NOMO-1 treated with dmso at 0.1 percent for 144 hours (cell line): ENCODE data around the gene GP5.

ENCODE experiments used
- DNase-seq: peaks from one replicate; lab custom pipeline; 2025; ENCODE audit not compliant: unreplicated experiment; lab: John Stamatoyannopoulos, UW

Gene GP5

DNA sequence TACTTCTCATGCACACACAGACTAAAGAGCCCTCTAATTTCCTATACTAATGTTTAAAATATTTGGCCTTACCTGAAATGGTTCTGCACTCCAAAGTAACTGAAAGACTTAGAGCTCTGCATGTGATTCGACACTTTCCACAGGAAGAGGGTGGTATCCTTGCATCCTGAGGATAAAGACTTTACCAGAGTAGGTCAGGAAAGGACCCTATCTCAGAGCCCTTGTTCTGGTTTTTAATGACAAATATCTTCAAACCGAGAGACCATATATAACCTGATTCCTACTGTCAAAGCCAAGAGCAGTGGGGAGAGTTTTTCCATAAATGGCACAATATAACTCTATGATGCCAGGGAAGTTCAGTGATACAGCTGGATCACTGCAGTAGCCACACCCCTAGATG, at the start of gene GP5:
GP5 (minus strand) TSS at position 101 of the 400 bp plus-strand sequence. CDS start 984 bp downstream, outside the sequence.
- no peak for DNase-seq

- DNase-seq: no peak
Observed at GRCh38 chr3:194447657-194448056, 48.6 kb upstream of the GP5 start.

DNA sequence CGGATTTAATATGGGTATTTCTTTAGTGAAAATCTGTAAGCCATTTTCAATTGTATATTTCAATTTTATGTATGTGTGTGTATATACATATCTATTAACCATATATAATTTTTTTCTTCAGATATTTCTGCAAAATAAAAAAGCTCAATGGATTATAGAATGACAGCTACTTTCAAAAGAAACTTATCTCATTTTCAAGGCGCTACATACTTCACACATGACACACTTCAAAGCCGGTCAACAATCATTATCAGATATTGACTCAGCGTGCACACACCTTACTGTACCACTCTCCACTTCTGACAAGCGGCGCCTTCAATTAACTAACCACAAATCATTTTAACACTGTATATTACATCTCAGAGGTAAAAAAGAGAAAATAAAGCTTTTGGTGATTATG, 48.1 kb upstream of the GP5 start:
- no peak for DNase-seq

GRCh38 chr3:194446754-194447153, 47.7 kb upstream of the GP5 start:
- DNase-seq: no peak

DNA sequence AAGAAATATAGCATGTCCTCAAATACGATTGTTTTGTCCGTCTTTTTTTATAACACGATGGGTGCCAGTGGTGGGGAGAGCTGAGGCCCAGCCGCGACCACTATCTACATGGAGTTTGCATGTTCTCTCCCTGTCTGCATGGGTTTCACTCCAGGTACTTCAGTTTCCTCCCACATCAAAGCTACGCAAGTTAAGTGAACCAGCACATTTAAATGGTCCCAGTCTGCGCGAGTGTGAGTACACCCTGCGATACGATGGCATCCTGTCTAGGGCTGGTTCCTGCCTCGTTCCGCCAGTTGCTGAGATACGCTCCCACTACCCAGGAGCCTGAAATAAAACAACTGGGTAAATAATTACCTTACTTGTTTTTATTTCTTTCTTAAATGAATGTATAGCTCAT, 47.1 kb upstream of the GP5 start:
- DNase-seq: no peak

DNA sequence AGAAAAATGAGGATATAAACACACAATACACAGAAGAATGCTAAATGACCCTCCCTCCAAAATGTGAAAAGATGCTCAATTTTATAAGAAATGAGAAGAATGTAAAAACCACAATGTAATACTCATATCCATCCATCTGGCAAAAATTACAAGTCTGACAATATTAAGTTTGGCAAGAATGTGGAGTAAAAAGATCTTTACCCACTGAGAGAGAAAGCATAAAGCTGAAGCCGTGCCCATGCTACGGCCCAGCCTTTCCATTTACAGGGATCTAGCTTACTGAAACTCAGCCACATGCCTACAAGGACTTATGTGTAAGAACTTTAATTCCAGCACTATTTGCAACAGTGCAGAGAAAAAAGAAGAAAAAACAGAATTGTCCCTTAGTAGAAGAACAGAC, 44.8 kb upstream of the GP5 start:
- no peak for DNase-seq

DNA sequence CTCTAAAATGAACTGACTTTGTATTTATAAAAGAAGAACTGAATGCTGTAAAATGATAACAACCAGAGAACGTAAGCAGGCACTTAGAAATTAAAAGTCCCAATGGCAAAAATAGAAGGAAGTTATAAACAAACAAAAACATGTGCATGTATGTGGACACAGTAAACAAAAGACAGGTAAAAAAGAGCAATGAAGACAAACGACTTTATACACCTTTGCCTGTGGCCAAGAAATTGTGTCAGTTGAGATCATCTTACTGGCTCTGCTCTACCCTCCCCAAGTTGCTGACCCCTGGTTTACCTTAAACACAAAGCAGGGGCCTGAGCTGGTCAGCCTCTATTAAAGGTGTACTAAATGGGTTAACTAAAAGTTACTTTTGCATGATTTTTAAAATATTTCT, 41.7 kb upstream of the GP5 start:
- DNase-seq: no peak

DNA sequence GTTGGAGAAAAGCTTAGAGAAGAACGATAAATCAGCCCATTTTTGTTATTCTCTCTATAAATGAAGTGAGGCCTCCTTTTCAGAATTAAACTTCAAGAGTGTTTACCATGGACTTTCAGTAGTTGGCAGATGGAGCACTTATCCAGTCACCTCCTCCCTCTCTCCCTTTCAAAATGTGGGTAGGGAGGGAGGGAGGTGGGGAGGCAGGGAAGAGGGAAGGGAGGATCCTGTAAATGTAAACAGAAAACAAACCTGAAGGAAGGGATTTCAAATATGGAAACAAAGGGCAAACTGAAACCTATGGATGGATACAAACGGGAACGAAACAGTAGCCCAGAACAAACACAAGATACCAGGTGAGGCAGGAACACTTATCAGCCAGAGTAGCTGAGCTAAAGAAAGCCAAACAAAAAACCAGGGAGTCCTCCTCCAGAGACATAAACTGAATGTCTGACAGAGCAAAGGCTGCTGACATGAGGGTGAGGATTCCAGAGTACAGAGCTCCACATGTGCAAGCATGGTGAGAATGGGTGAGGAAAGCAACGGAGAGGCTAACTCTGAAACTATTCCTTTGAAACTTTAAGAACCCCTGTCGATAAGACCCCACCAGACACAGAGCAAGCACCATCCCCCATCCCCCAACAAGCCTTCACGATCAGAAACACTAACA, 41.0 kb upstream of the GP5 start:
- DNase-seq: no peak

DNA sequence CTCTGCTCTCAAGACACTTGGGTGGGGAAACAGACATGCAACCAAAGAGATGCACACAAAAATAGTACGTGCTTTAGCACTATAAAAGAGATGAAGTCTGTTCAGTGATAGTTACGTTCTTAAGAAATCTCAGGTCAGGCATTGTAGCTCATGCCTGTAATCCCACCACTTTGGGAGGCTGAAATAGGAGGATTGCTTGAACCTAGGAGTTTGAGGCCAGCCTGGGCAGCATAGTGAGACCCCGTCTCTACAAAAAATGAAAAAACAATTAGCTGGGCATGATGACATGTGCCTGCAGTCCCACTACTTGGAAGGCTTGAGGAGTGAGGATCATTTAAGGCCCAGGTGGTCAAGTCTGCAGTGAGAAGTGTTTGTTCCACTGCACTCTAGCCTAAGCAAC, 35.4 kb upstream of the GP5 start:
- DNase-seq: no peak

DNA sequence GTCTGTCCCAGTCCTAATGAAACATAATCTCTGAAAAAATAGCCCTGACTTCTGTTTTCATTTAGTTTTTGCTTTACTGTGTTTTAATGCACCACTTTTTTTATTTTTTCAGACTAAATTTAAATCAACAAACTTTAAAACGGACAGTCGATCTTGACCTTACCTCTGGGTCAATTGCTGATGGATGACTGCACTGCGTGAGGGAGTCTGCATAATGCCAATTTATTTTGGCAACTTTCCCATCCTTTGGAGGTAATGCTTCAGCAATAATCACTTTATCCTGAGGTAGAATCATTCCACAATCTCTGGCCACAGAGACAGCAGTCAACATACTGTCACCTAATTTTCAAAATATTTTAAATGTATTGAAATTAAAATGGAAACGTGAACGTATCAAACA, 32.5 kb upstream of the GP5 start:
- no peak for DNase-seq

DNA sequence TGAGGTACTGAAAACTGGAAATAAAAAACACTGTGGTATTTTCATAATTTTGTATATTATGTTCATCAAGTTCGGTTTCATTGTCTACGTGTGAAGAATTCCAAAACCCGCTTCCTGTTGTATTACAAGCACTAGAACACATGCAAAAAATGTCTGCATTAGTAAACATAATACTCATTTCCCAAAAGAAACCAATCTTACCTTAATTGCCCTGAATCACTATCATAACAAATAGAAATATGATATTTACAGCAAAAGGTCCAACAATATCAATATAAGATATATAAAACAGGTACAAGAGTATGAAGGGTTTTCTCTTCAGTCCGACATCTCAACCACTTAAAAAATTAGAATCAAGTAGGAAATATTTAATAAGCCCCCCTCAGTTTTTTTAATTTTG, 26.3 kb upstream of the GP5 start:
- DNase-seq: no peak

DNA sequence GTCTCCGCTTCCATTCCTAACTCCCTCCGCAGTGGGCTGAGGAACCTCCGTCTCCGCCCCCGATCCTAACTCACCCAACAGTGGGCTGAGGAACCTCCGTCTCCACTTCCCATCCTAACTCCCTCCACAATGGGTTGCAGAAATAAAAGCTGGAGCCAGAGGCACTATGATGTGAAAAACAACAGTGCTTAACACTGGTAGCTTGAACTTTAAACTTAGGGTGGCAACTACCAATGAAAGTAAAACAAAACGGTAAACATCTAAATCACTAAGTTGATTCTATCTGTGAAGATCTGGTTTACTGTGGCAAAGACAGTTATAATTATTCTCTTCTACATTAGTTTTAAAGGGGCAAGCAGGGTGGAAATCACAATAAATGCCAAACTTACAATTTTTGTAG, 25.9 kb upstream of the GP5 start:
- no peak for DNase-seq

DNA sequence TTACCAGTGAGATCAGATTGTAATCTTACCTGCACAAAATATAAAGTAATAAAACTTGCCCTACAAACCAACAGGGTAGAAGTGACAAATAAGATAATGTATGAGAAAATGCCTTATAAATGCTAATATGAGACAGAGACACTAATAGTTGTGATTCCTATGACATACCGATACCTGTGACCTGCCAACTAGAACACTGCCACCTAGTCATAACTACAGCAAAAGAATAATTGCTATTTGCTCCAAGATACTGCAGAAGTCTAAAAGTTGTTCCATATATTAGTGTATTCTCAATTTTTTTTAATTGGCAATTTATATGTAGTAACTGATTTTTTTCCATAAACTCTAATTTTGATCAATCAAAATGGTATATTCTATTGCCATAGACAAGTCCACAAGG, 25.3 kb upstream of the GP5 start:
- no peak for DNase-seq

GRCh38 chr3:194423317-194423716, 24.3 kb upstream of the GP5 start:
- DNase-seq: no peak

DNA sequence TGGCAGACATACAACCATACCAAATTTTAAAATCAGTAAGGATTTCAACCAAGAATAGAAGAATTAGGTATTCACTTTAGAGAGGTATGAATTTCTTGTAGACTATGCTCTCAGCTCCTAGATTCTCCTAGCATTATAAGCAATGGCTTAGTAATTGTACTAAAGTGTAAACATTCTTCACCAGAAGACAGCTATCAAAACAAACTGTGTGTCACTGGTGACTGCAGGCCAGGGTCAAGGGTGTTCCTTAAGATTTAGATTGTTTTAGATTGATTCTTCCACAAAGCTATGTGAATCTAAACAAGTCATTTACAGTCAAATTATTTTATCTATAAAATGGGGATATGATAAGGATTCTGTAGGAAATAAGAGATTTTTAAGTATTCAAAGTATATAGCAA, 23.1 kb upstream of the GP5 start:
- DNase-seq: no peak

- no peak for DNase-seq
Observed at GRCh38 chr3:194418671-194419070, 19.6 kb upstream of the GP5 start.

DNA sequence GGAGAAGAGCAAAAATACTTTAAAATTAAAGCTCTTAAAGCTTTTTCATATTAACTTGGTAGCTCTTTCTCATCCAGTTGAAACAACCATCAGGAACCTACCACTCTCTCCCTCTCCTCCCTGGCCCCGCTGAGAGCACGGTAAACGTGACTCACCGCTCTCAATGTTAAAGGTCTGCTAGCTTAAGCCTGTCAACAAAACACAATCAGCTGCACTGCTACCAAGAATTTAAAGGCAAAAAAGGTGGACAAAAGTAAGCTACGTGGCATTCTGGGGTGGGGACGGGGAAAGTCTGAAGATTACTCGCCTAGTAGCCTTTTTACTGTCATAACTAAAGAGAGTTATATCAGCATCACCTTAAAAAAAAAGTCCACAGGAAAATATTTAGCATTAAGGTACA, 8.4 kb upstream of the GP5 start:
- DNase-seq: no peak

DNA sequence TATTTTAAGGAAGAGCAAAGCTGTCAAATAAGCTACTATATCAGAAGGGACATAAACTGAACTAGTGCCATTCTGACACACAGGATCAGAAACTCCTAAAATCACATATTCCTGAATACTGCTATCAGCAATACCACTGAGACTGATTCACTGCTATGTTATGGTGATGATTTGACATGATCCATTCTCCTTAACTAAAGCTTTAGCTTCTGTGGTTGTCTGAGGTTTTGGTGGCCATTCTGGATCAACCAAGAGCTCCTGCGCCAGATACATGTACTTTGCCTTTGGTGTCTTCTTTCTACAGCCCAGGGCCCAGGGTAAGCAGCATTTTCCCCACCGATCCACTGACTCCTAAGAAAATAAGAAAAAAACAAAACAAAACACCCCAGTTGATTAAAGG, 6.7 kb upstream of the GP5 start:
- no peak for DNase-seq

DNA sequence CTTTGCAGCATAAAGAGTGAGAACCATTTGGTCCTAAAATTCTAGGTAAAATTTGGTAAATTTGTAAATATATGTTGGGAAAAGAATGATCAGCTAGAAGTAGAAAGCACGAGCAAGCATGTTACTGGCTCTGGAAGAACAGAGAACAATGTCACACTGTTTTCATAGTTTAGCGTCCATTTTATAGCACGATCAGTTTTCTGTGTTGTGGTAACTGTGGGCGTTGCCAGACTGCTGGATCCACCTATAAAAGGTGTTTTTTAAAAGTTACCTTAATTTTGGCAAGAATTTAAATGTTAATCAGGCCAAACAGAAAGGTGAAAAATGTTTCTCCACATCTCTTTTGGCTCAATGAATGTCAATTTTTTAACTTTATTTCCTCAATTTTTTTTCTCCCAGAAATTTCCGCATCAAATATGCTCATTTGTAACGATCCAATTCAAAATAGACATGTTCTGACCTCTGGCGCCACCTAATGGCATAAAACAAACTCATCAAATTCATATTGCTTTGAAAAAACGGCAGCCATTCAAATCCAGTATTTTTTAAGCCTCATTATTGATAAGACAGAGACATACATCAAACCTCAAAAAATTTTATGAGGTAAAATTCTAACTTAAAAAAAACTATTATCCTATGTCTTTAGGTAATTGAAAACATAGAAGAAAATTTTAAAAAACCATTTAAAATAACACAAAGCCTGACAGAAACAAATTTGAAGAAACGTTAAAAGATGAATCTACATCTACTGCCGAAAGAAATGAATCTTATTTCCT, 5.5 kb upstream of the GP5 start:
- DNase-seq: no peak

GRCh38 chr3:194401868-194402329, 2.8 kb upstream of the GP5 start:
- DNase-seq: no peak

GRCh38 chr3:194401346-194401745, 2.3 kb upstream of the GP5 start:
- no peak for DNase-seq

DNA sequence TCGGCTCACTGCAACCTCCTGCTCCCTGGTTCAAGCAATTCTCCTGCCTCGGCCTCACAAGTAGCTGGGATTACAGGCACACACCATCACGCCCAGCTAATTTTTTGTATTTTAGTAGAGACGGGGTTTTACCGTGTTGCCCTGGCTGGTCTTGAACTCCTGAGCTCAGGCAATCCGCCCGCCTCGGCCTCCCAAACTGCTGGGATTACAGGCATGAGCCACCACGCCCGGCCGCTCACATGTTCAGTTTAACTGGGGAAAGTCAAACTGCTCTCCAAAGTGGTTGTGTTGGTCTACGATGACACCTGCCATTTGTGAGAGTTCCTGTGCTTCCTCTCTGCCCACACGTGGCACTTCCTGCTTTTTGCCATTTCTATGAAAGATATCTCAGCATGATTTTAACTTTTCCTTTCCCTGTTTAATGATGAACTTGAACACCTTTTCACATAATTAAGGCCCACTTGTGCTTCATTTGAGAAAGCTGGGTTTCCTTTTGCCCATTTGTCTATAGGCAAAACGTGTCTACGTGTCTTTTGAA, 877 bp upstream of the GP5 start:
- DNase-seq: no peak
